Natural killer cell treated with Interleukin-12 subunit alpha and Interleukin-12 subunit beta and Interleukin-15 and Interleukin-18, amount 100 ng/mL, for 72 hours (primary cell): Measurements from ENCODE around the gene IL6. TPM values are rescaled to one million over a fixed set of nuclear protein-coding genes. Genes with fewer than 3 reads are reported as not detected.

ENCODE experiments used
- ATAC-seq, 2 donors: fragments of 150-1000 bp; cut with Tn5 transposase in 1 of 2; sonication (Bioruptor Pico), chemical (Tn5 transposase) in 1 of 2; 2 replicates each; pipeline ENCODE4 v1.10.0; 2021
- DNase-seq: peaks from one replicate; pipeline ENCODE4 v3.0.0; 2022; ENCODE audit warnings: low spot score
- H3K27ac Mint-ChIP-seq, 2 donors: 1 replicate in 1 of 2; 2 replicates in 1 of 2; pipeline ENCODE4 v1.8.0; 2022; ENCODE audit warnings: mixed read lengths in 2 of 2, mild to moderate bottlenecking in 1 of 2, moderate library complexity in 1 of 2
- H3K27me3 Mint-ChIP-seq, 2 donors: 1 replicate in 1 of 2; 2 replicates in 1 of 2; pipeline ENCODE4 v1.8.0; 2022; ENCODE audit warnings: mixed read lengths in 2 of 2
- H3K36me3 Mint-ChIP-seq: one replicate; pipeline ENCODE4 v1.8.0; 2022; ENCODE audit warnings: mixed read lengths
- H3K4me1 Mint-ChIP-seq, 2 donors: 1 replicate in 1 of 2; 2 replicates in 1 of 2; pipeline ENCODE4 v1.8.0; 2022; ENCODE audit warnings: low read depth in 2 of 2, mixed read lengths in 2 of 2, mild to moderate bottlenecking in 1 of 2
- H3K4me3 Mint-ChIP-seq: one replicate; pipeline ENCODE4 v1.8.0; 2022; ENCODE audit warnings: mixed read lengths
- H3K9me3 Mint-ChIP-seq: 2 replicates; pipeline ENCODE4 v1.8.0; 2022; ENCODE audit warnings: mixed read lengths
- total RNA-seq, 2 donors: library from RNA; stranded (reverse); gene quantifications; one replicate each; pipeline ENCODE4 v1.2.3, GENCODE V29; 2022

The IL6 gene
- total RNA-seq, 2 donors from 2014 or later: 151 to 253 TPM

- peaks cover 0 to 20% of the 10 kb centered on the region in 2 donors for H3K27me3 Mint-ChIP-seq
- H3K27ac Mint-ChIP-seq: peak overlapping the region; percentile 90 to 98
- peaks cover 26 to 27% of the 10 kb centered on the region in 2 donors for H3K4me1 Mint-ChIP-seq
- no peaks in the 10 kb centered on the region for H3K9me3 Mint-ChIP-seq
- peak; percentile 29 to 55 for ATAC-seq
- peak overlapping the region; percentile 93 for H3K4me3 Mint-ChIP-seq
- H3K36me3 Mint-ChIP-seq: peaks cover 5% of the 10 kb centered on the region
- DNase-seq: no peak
Observed at GRCh38 chr7:22725585-22725984, 1.4 kb upstream of the IL6 start.

GRCh38 chr7:22726345-22726906 is 574 bp upstream of the IL6 start:
- H3K9me3 Mint-ChIP-seq: no peaks in the 10 kb centered on the region
- DNase-seq: no peak
- peak; percentile 68 to 71 for ATAC-seq
- H3K4me3 Mint-ChIP-seq: peak overlapping the region; percentile 93
- H3K36me3 Mint-ChIP-seq: peaks cover 5% of the 10 kb centered on the region
- H3K27ac Mint-ChIP-seq: peak overlapping the region; percentile 90 to 98
- peaks cover 0 to 20% of the 10 kb centered on the region in 2 donors for H3K27me3 Mint-ChIP-seq
- peaks cover 31 to 32% of the 10 kb centered on the region in 2 donors for H3K4me1 Mint-ChIP-seq

- Mint-ChIP-seq H3K27ac (peak overlapping the region; percentile 57 to 98), H3K36me3 (peaks cover 5% of the 10 kb centered on the region), H3K4me3 (peak overlapping the region; percentile 93), H3K9me3 (no peaks in the 10 kb centered on the region), H3K4me1 (peaks cover 31 to 34% of the 10 kb centered on the region in 2 donors), H3K27me3 (peaks cover 0 to 17% of the 10 kb centered on the region in 2 donors)
- ATAC-seq (no peak), DNase-seq (no peak)
Observed at GRCh38 chr7:22727714-22728035, 675 bp downstream of the IL6 start.

- no peak for ATAC-seq
- Mint-ChIP-seq H3K27ac (peak overlapping the region in 1 of 2 donors; percentile 98), H3K9me3 (no peaks in the 10 kb centered on the region), H3K4me3 (peak overlapping the region; percentile 93), H3K27me3 (peaks cover under 1 to 15% of the 10 kb centered on the region in 2 donors), H3K36me3 (peaks cover 5% of the 10 kb centered on the region), H3K4me1 (peaks cover 24 to 31% of the 10 kb centered on the region in 2 donors)
- DNase-seq: no peak
Observed at GRCh38 chr7:22728401-22729029, 1.5 kb downstream of the IL6 start.

GRCh38 chr7:22729180-22729825 is 2.3 kb downstream of the IL6 start:
- Mint-ChIP-seq H3K27me3 (peaks cover 8 to 21% of the 10 kb centered on the region in 2 donors), H3K4me1 (peaks cover 25 to 34% of the 10 kb centered on the region in 2 donors), H3K4me3 (peak overlapping the region; percentile 93), H3K36me3 (peaks cover 5% of the 10 kb centered on the region), H3K9me3 (no peaks in the 10 kb centered on the region), H3K27ac (no peak overlapping the region)
- no peak for DNase-seq
- no peak for ATAC-seq

GRCh38 chr7:22730066-22730710 is 3.2 kb downstream of the IL6 start:
- Mint-ChIP-seq H3K9me3 (no peaks in the 10 kb centered on the region), H3K27me3 (peaks cover 14 to 21% of the 10 kb centered on the region in 2 donors), H3K27ac (no peak overlapping the region), H3K4me1 (peaks cover 21 to 30% of the 10 kb centered on the region in 2 donors), H3K36me3 (peaks cover 5% of the 10 kb centered on the region), H3K4me3 (peak overlapping the region; percentile 34)
- no peak for DNase-seq
- no peak for ATAC-seq

GRCh38 chr7:22730921-22731654 is 4.1 kb downstream of the IL6 start:
- Mint-ChIP-seq H3K4me1 (peaks cover 13 to 21% of the 10 kb centered on the region in 2 donors), H3K9me3 (no peaks in the 10 kb centered on the region), H3K27me3 (peaks cover 14 to 18% of the 10 kb centered on the region in 2 donors), H3K36me3 (no peaks in the 10 kb centered on the region), H3K27ac (peak overlapping the region in 1 of 2 donors; percentile 23), H3K4me3 (peak overlapping the region; percentile 66)
- peak in 1 of 2 donors; percentile 19 for ATAC-seq
- DNase-seq: no peak

GRCh38 chr7:22731766-22732165 is 4.8 kb downstream of the IL6 start:
- ATAC-seq (no peak), DNase-seq (no peak)
- no peak overlapping the region for H3K4me3 Mint-ChIP-seq
- H3K27ac Mint-ChIP-seq: no peak overlapping the region
- peaks cover 8 to 16% of the 10 kb centered on the region in 2 donors for H3K4me1 Mint-ChIP-seq
- H3K27me3 Mint-ChIP-seq: peaks cover 19 to 21% of the 10 kb centered on the region in 2 donors
- peaks cover 3% of the 10 kb centered on the region for H3K9me3 Mint-ChIP-seq
- H3K36me3 Mint-ChIP-seq: peaks cover 4% of the 10 kb centered on the region

GRCh38 chr7:22732556-22733126 is 5.6 kb downstream of the IL6 start:
- DNase-seq (no peak), ATAC-seq (no peak)
- Mint-ChIP-seq H3K27me3 (peaks cover 28 to 29% of the 10 kb centered on the region in 2 donors), H3K4me3 (no peak overlapping the region), H3K27ac (no peak overlapping the region), H3K36me3 (peaks cover 13% of the 10 kb centered on the region), H3K9me3 (peaks cover 7% of the 10 kb centered on the region), H3K4me1 (peaks cover 8 to 16% of the 10 kb centered on the region in 2 donors)

- Mint-ChIP-seq H3K4me3 (peak overlapping the region; percentile 36), H3K9me3 (peaks cover 7% of the 10 kb centered on the region), H3K27me3 (peaks cover 36 to 37% of the 10 kb centered on the region in 2 donors), H3K4me1 (peaks cover 8 to 16% of the 10 kb centered on the region in 2 donors), H3K36me3 (peaks cover 18% of the 10 kb centered on the region), H3K27ac (peak overlapping the region in 1 of 2 donors; percentile 29)
- no peak for DNase-seq
- ATAC-seq: peak in 1 of 2 donors; percentile 37
Observed at GRCh38 chr7:22733761-22734160, 6.8 kb downstream of the IL6 start.

GRCh38 chr7:22743014-22743413 is 16.0 kb downstream of the IL6 start:
- DNase-seq: no peak
- H3K4me3 Mint-ChIP-seq: no peak overlapping the region
- peaks cover 1% of the 10 kb centered on the region for H3K36me3 Mint-ChIP-seq
- H3K4me1 Mint-ChIP-seq: no peaks in the 10 kb centered on the region
- peaks cover 19 to 32% of the 10 kb centered on the region in 2 donors for H3K27me3 Mint-ChIP-seq
- ATAC-seq: no peak
- H3K9me3 Mint-ChIP-seq: no peaks in the 10 kb centered on the region
- H3K27ac Mint-ChIP-seq: no peak overlapping the region

GRCh38 chr7:22751341-22751740 is 24.3 kb downstream of the IL6 start:
- DNase-seq: no peak
- Mint-ChIP-seq H3K4me1 (no peaks in the 10 kb centered on the region), H3K9me3 (peaks cover 6% of the 10 kb centered on the region), H3K36me3 (peaks cover 6% of the 10 kb centered on the region), H3K4me3 (no peak overlapping the region), H3K27ac (no peak overlapping the region), H3K27me3 (peaks cover 12 to 23% of the 10 kb centered on the region in 2 donors)
- ATAC-seq: no peak
